GM19468 (cell line): ENCODE results near the gene GIT1.

Source experiments
- ATAC-seq: cut with Tn5 transposase; IDR thresholded peaks from one replicate; pipeline ENCODE4 v1.9.1; 2021; ENCODE audit warnings: mild to moderate bottlenecking, moderate library complexity, moderate number of reproducible peaks; ENCODE audit not compliant: unreplicated experiment; ENCODE audit errors: extremely low read depth

The GIT1 gene

GRCh38 chr17:29595107-29595942 lies 5.9 kb upstream of the GIT1 start:
- no peak for ATAC-seq

GRCh38 chr17:29594519-29595090 lies 5.2 kb upstream of the GIT1 start:
- ATAC-seq, result no peak

GRCh38 chr17:29593591-29594518 lies 4.4 kb upstream of the GIT1 start:
- no peak for ATAC-seq

- no peak for ATAC-seq
Observed at GRCh38 chr17:29592850-29593551, 3.6 kb upstream of the GIT1 start, which contains the start of gene ANKRD13B. TSS of gene ANKRD13B (plus strand) at chr17:29593132. CDS start at chr17:29593622, 490 bp downstream.

GRCh38 chr17:29591737-29592608 lies 2.5 kb upstream of the GIT1 start:
- no peak for ATAC-seq

- no peak for ATAC-seq
Observed at GRCh38 chr17:29591146-29591736, 1.8 kb upstream of the GIT1 start.

- no peak for ATAC-seq
Observed at GRCh38 chr17:29590411-29591145, 1.1 kb upstream of the GIT1 start.

- ATAC-seq, result peak; percentile 2
Observed at GRCh38 chr17:29588562-29589411, 661 bp downstream of the GIT1 start.

- no peak for ATAC-seq
Observed at GRCh38 chr17:29588017-29588561, 1.4 kb downstream of the GIT1 start.

- no peak for ATAC-seq
Observed at GRCh38 chr17:29587591-29587990, 1.9 kb downstream of the GIT1 start.

- no peak for ATAC-seq
Observed at GRCh38 chr17:29586676-29587469, 2.6 kb downstream of the GIT1 start.

GRCh38 chr17:29585080-29585751 lies 4.2 kb downstream of the GIT1 start:
- ATAC-seq, result no peak

- no peak for ATAC-seq
Observed at GRCh38 chr17:29584452-29585079, 4.9 kb downstream of the GIT1 start.

- ATAC-seq, result no peak
Observed at GRCh38 chr17:29583324-29584248, 5.9 kb downstream of the GIT1 start.
